VCaP (cell line): Measurements from ENCODE around the gene IDUA.

Experiments used
- H3K27ac ChIP-seq: fragments of 450-650 bp; 2 replicates; pipeline ENCODE4 v1.5.1; 2017
- TF ChIP-seq, protein P1 (sequence below): fragments of 450-650 bp; conservative IDR thresholded peaks from 2 replicates; pipeline ENCODE4 v1.5.1; 2017; ENCODE audit warnings: mild to moderate bottlenecking, moderate library complexity

The IDUA gene

GRCh38 chr4:963276-964225 lies 23.3 kb upstream of the IDUA start:
- TF ChIP-seq, protein P1, sequence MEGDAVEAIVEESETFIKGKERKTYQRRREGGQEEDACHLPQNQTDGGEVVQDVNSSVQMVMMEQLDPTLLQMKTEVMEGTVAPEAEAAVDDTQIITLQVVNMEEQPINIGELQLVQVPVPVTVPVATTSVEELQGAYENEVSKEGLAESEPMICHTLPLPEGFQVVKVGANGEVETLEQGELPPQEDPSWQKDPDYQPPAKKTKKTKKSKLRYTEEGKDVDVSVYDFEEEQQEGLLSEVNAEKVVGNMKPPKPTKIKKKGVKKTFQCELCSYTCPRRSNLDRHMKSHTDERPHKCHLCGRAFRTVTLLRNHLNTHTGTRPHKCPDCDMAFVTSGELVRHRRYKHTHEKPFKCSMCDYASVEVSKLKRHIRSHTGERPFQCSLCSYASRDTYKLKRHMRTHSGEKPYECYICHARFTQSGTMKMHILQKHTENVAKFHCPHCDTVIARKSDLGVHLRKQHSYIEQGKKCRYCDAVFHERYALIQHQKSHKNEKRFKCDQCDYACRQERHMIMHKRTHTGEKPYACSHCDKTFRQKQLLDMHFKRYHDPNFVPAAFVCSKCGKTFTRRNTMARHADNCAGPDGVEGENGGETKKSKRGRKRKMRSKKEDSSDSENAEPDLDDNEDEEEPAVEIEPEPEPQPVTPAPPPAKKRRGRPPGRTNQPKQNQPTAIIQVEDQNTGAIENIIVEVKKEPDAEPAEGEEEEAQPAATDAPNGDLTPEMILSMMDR = no peak

GRCh38 chr4:964346-965025 lies 22.4 kb upstream of the IDUA start:
- H3K27ac ChIP-seq = no peak overlapping the region
- TF ChIP-seq, protein P1 = no peak

More at GRCh38 chr4:963276-964225, 23.3 kb upstream of the IDUA start:
- H3K27ac ChIP-seq = no peak overlapping the region

DNA sequence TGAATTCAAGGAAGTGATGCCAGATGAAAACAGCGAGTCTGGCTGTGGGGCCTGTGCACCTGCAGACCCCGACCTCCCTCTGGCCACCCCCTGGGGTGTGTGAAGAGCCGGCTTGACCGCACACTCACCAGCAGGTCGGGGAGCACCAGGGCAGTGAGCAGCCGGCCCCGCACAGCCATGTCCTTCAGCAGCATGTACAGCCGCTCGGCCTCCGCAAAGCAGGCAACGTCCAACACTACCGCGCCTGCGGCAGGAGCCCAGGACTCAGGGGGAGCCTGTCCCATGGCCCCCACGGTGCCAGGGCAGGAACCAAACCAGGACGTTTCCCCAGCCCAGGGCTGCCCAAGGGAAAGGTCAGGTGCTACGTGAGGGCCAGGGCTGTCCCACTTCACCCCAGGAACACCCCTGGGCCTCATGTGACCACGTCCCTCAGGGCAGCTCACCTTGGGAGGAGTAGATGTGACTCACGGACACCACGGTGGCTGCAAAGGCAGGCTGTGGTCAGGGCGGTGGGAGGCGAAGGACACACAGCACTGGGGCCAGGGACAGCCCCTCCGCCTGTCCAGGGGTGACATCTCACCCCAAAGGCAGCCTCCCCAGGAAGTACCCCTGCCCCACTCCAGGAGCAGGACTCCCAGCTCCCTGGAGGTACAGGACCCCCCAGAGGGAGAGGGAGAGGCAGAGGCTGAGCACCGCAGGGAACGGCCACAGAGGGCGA lies 21.6 kb upstream of the IDUA start:
- H3K27ac ChIP-seq = no peak overlapping the region
- TF ChIP-seq, protein P1 = no peak

DNA sequence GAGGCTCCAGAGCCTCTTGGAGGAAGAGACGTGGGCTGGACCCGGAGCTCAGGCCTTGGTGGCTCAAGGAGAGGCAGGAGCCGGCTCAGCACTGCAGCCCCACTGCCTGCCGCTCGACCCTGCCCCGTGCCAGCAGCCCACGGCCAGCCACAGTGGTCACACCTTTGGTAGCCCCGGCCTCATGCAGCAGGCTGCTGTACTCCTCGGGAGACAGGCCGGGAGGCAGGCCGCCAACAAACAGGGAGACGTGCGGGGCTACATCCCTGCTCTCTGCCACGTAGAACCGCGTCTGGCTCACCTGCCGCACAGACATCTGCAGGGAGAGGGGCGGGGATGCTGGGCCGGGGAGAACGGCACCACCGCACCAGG lies 21.1 kb upstream of the IDUA start:
- no peak overlapping the region for H3K27ac ChIP-seq
- TF ChIP-seq, protein P1 = no peak

DNA sequence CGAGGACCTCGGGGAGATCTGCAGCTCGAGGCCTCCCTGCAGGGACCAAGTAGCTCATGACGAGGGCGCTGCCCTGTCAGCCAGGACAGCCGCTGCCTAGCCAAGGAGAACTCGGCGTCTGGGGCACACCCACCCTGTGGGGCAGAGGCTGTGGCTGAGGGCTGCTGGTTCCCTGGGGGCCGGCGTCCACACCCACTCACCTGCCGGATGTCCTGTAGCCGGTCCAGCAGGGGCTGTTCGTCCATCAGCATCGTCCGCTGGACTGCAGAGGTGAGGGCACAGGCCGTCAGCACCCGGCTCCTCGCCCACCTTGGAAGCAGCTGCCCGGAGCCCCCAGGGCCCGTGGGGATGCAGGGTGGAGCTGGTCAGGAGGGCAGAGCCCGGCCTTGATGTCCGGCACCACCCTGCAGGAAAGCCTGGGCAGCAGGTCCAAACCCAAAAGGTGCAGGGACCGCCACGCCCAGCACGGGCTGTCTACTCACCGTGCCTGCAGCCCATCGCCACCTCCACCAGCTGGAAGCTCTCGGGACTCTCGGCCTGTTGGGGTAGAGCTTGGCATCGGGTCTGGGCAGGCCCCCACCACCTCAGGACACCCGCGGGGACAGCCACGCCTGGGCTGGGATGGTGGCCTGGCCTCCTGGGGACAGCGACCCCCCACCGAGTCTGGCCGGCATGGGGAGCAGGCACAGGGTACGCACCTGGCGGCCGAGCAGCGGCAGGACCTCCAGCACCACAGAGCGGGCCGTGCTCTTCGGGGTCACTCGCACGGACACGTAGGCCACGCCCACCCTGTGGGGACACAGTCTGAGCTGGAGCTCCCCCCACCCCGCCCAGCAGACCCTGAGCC lies 20.4 kb upstream of the IDUA start:
- no peak overlapping the region for H3K27ac ChIP-seq
- TF ChIP-seq, protein P1 = no peak

GRCh38 chr4:967113-968104 lies 19.4 kb upstream of the IDUA start:
- TF ChIP-seq, protein P1 = no peak
- H3K27ac ChIP-seq = no peak overlapping the region
